Osteoblast (primary cell): ENCODE results near the gene CIBAR2. TPM values are rescaled to one million over a fixed set of nuclear protein-coding genes. Genes with fewer than 3 reads are reported as not detected.
A peak's percentile ranks its signal among the peaks of the same experiment; 100 is the strongest.

ENCODE experiments used
- DNase-seq: peaks from one replicate; pipeline ENCODE4 v3.0.0; 2011; ENCODE audit warnings: low spot score, mixed read lengths; ENCODE audit not compliant: insufficient read length; ENCODE audit errors: missing footprints
- H2AFZ ChIP-seq: 2 replicates; pipeline ENCODE4 v1.6.0; 2011; ENCODE audit warnings: mild to moderate bottlenecking, low read length
- H3K27ac ChIP-seq: 2 replicates; pipeline ENCODE4 v1.5.1; 2011; ENCODE audit warnings: mild to moderate bottlenecking, low read depth, low read length, moderate library complexity
- H3K27me3 ChIP-seq: 2 replicates; pipeline ENCODE4 v1.6.0; 2012; ENCODE audit warnings: mild to moderate bottlenecking, control low read depth, inconsistent platforms, low read length, moderate library complexity; ENCODE audit not compliant: insufficient read depth
- H3K36me3 ChIP-seq: 2 replicates; pipeline ENCODE4 v1.5.1; 2011; ENCODE audit warnings: mild to moderate bottlenecking, low read length, control low read depth, moderate library complexity; ENCODE audit not compliant: insufficient read depth
- H3K4me1 ChIP-seq: 2 replicates; pipeline ENCODE4 v1.5.1; 2011; ENCODE audit warnings: mild to moderate bottlenecking, low read length, control low read depth, moderate library complexity; ENCODE audit not compliant: insufficient read depth
- H3K4me2 ChIP-seq: 2 replicates; pipeline ENCODE4 v1.6.0; 2011; ENCODE audit warnings: mild to moderate bottlenecking, low read length; ENCODE audit not compliant: insufficient read depth
- H3K4me3 ChIP-seq: fragments of 200-600 bp; sonication (generic); 3 replicates; pipeline ENCODE4 v1.5.1; 2012; ENCODE audit warnings: mild to moderate bottlenecking, low read length, inconsistent platforms; ENCODE audit not compliant: insufficient read depth
- H3K79me2 ChIP-seq: 2 replicates; pipeline ENCODE4 v1.6.0; 2012; ENCODE audit warnings: mild to moderate bottlenecking, low read length, control low read depth, inconsistent platforms; ENCODE audit not compliant: insufficient read depth
- H3K9me3 ChIP-seq: 2 replicates; pipeline ENCODE4 v1.5.1; 2011; ENCODE audit warnings: low read depth, low read length, control low read depth
- H4K20me1 ChIP-seq: 2 replicates; pipeline ENCODE4 v1.6.0; 2012; ENCODE audit warnings: mild to moderate bottlenecking, low read length, control low read depth; ENCODE audit not compliant: insufficient read depth
- CTCF ChIP-seq: IDR thresholded peaks from 2 replicates; pipeline ENCODE4 v1.5.1; 2011; ENCODE audit warnings: mild to moderate bottlenecking, low read depth, low read length, moderate library complexity; ENCODE audit errors: extremely low read depth
- total RNA-seq: library from RNA; depleted of rRNA; stranded (reverse); fragments of >200 nt; gene quantifications from 2 replicates; pipeline ENCODE4 v1.2.3, GENCODE V29; 2012

CIBAR2 gene
- total RNA-seq, 1 donor: under 0.01 TPM

- TF ChIP-seq CTCF: no peak
- peak; percentile 89 for DNase-seq
- no peaks in the 10 kb centered on the region for H4K20me1 ChIP-seq
- no peak overlapping the region for H3K4me3 ChIP-seq
- peaks cover 16% of the 10 kb centered on the region for H3K36me3 ChIP-seq
- H3K79me2 ChIP-seq: no peaks in the 10 kb centered on the region
- H3K4me1 ChIP-seq: no peaks in the 10 kb centered on the region
- no peak overlapping the region for H2AFZ ChIP-seq
- no peaks in the 10 kb centered on the region for H3K9me3 ChIP-seq
- H3K4me2 ChIP-seq: no peak overlapping the region
- H3K27me3 ChIP-seq: no peaks in the 10 kb centered on the region
- no peak overlapping the region for H3K27ac ChIP-seq
These were observed 29.1 kb downstream of the CIBAR2 start for GRCh38 chr16:85083051-85083639.

GRCh38 chr16:85082173-85083050, 29.9 kb downstream of the CIBAR2 start:
- no peaks in the 10 kb centered on the region for H3K79me2 ChIP-seq
- TF ChIP-seq CTCF: no peak
- H4K20me1 ChIP-seq: no peaks in the 10 kb centered on the region
- H3K4me2 ChIP-seq: no peak overlapping the region
- H2AFZ ChIP-seq: no peak overlapping the region
- no peaks in the 10 kb centered on the region for H3K9me3 ChIP-seq
- no peaks in the 10 kb centered on the region for H3K4me1 ChIP-seq
- peak; percentile 82 for DNase-seq
- H3K27ac ChIP-seq: no peak overlapping the region
- H3K27me3 ChIP-seq: no peaks in the 10 kb centered on the region
- H3K36me3 ChIP-seq: peaks cover 17% of the 10 kb centered on the region
- H3K4me3 ChIP-seq: no peak overlapping the region

- no peaks in the 10 kb centered on the region for H3K4me1 ChIP-seq
- H4K20me1 ChIP-seq: no peaks in the 10 kb centered on the region
- H3K79me2 ChIP-seq: no peaks in the 10 kb centered on the region
- H3K27ac ChIP-seq: no peak overlapping the region
- peak; percentile 59 for DNase-seq
- no peak overlapping the region for H3K4me2 ChIP-seq
- H2AFZ ChIP-seq: no peak overlapping the region
- H3K36me3 ChIP-seq: peaks cover 13% of the 10 kb centered on the region
- no peaks in the 10 kb centered on the region for H3K9me3 ChIP-seq
- H3K4me3 ChIP-seq: no peak overlapping the region
- no peaks in the 10 kb centered on the region for H3K27me3 ChIP-seq
- no peak for TF ChIP-seq CTCF
These were observed 30.5 kb downstream of the CIBAR2 start for GRCh38 chr16:85081765-85082164.

- Histone ChIP-seq H3K27me3 (no peaks in the 10 kb centered on the region), H3K4me2 (no peak overlapping the region), H3K4me3 (no peak overlapping the region), H3K27ac (no peak overlapping the region), H3K79me2 (no peaks in the 10 kb centered on the region), H4K20me1 (no peaks in the 10 kb centered on the region), H2AFZ (no peak overlapping the region), H3K4me1 (no peaks in the 10 kb centered on the region), H3K9me3 (no peaks in the 10 kb centered on the region), H3K36me3 (peaks cover 15% of the 10 kb centered on the region)
- TF ChIP-seq CTCF: no peak
- peak; percentile 72 for DNase-seq
These were observed 31.2 kb downstream of the CIBAR2 start for GRCh38 chr16:85081038-85081437.
